Measurements from ENCODE around the gene TGM2. TPM values are rescaled to one million over a fixed set of nuclear protein-coding genes. Genes with fewer than 3 reads are reported as not detected.

The TGM2 gene
- total and polyA plus RNA-seq, 2 donors from 2014 or later: 44.6 to 611 TPM

GRCh38 chr20:38144974-38145728, 19.9 kb downstream of the TGM2 start:
- Histone ChIP-seq H3K36me3 (ENCODE audit: control insufficient read depth in 2 of 3, insufficient read depth in 3 of 3, low read length in 3 of 3) (peaks cover 0 to 2% (median 0%) of the 10 kb centered on the region in 3 donors), H3K27ac (ENCODE audit: low read depth in 2 of 2, low read length in 2 of 2) (peak overlapping the region; percentile 79 to 86), H3K9me3 (ENCODE audit: control insufficient read depth in 2 of 3, insufficient read depth in 1 of 3, low read length in 3 of 3) (no peaks in the 10 kb centered on the region), H3K27me3 (ENCODE audit: control insufficient read depth, insufficient read depth, low read length) (no peaks in the 10 kb centered on the region), H3K9ac (ENCODE audit: low read length in 3 of 3) (peak overlapping the region in 1 of 3 donors; percentile 67), H3K4me3 (ENCODE audit: low read length in 3 of 3) (no peak overlapping the region), H3K4me1 (ENCODE audit: control insufficient read depth in 2 of 3, insufficient read depth in 2 of 3, low read depth in 1 of 3, low read length in 3 of 3) (peaks cover 0 to 26% (median 26%) of the 10 kb centered on the region in 3 donors)
- TF ChIP-seq CTCF (IDR thresholded peaks at IDR 0.05; ENCODE audit: borderline replicate concordance, extremely low read depth, insufficient read depth): no peak
- intact Hi-C loops (cut with DNase I): no loop called here
- FAIRE-seq (no peak), DNase-seq (peak in 1 of 5 donors; percentile 68)

GRCh38 chr20:38144598-38144973, 20.5 kb downstream of the TGM2 start:
- no peaks in the 10 kb centered on the region for H3K9me3 ChIP-seq (ENCODE audit: control insufficient read depth in 2 of 3, insufficient read depth in 1 of 3, low read length in 3 of 3)
- DNase-seq (peak in 1 of 5 donors; percentile 55), FAIRE-seq (no peak)
- peaks cover 0 to 2% (median 0%) of the 10 kb centered on the region in 3 donors for H3K36me3 ChIP-seq (ENCODE audit: control insufficient read depth in 2 of 3, insufficient read depth in 3 of 3, low read length in 3 of 3)
- H3K4me3 ChIP-seq (ENCODE audit: low read length in 3 of 3): no peak overlapping the region
- intact Hi-C loops (cut with DNase I): no loop called here
- H3K4me1 ChIP-seq (ENCODE audit: control insufficient read depth in 2 of 3, insufficient read depth in 2 of 3, low read depth in 1 of 3, low read length in 3 of 3): peaks cover 0 to 29% (median 22%) of the 10 kb centered on the region in 3 donors
- peak overlapping the region; percentile 79 to 86 for H3K27ac ChIP-seq (ENCODE audit: low read depth in 2 of 2, low read length in 2 of 2)
- H3K9ac ChIP-seq (ENCODE audit: low read length in 3 of 3): peak overlapping the region in 1 of 3 donors; percentile 67
- TF ChIP-seq CTCF (IDR thresholded peaks at IDR 0.05; ENCODE audit: borderline replicate concordance, extremely low read depth, insufficient read depth): no peak
- H3K27me3 ChIP-seq (ENCODE audit: control insufficient read depth, insufficient read depth, low read length): no peaks in the 10 kb centered on the region

- H3K9ac ChIP-seq (ENCODE audit: low read length in 3 of 3): peak overlapping the region in 1 of 3 donors; percentile 67
- FAIRE-seq (no peak), DNase-seq (peak in 2 of 5 donors; percentile 58 to 94)
- H3K27me3 ChIP-seq (ENCODE audit: control insufficient read depth, insufficient read depth, low read length): no peaks in the 10 kb centered on the region
- H3K4me1 ChIP-seq (ENCODE audit: control insufficient read depth in 2 of 3, insufficient read depth in 2 of 3, low read depth in 1 of 3, low read length in 3 of 3): peaks cover 0 to 29% (median 22%) of the 10 kb centered on the region in 3 donors
- no peaks in the 10 kb centered on the region for H3K9me3 ChIP-seq (ENCODE audit: control insufficient read depth in 2 of 3, insufficient read depth in 1 of 3, low read length in 3 of 3)
- H3K4me3 ChIP-seq (ENCODE audit: low read length in 3 of 3): no peak overlapping the region
- TF ChIP-seq CTCF (IDR thresholded peaks at IDR 0.05; ENCODE audit: borderline replicate concordance, extremely low read depth, insufficient read depth): no peak
- H3K36me3 ChIP-seq (ENCODE audit: control insufficient read depth in 2 of 3, insufficient read depth in 3 of 3, low read length in 3 of 3): peaks cover 0 to 2% (median 0%) of the 10 kb centered on the region in 3 donors
- peak overlapping the region; percentile 79 to 86 for H3K27ac ChIP-seq (ENCODE audit: low read depth in 2 of 2, low read length in 2 of 2)
- intact Hi-C loops (cut with DNase I): no loop called here
Observed at GRCh38 chr20:38143646-38144554, 21.2 kb downstream of the TGM2 start.

Measured in kidney (tissue), 14 donors.